ENCODE measurements around the gene CST9. TPM values are rescaled to one million over a fixed set of nuclear protein-coding genes. Genes with fewer than 3 reads are reported as not detected.
"Not testable (repeated sequence)": the region's sequence is repeated elsewhere in the genome, so short reads cannot be mapped to it uniquely, and the experiment has no call there.

CST9 gene
- total RNA-seq, 2 donors from 2014 or later, result not detected

DNA sequence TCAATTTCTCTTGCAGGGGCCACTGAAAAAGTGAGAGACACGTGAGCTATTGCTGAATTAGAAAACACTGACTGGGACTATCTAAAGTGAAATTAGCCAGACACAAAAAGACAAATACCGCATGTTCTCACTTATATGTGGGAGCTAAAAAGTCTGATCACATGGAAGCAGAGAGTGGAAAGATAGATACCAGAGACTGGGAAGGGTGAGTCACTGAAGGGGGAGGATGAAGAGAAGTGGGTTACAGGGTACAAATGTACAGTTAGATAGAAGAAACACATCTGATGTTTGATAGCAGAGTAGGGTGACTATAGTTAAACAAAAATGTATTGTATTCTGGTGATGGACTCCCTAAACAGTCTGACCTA, 18.6 kb upstream of the CST9 start:
- DNase-seq (no peak), ATAC-seq (replicated peaks in 1 of 2) (no peak)
- H3K27me3 Mint-ChIP-seq (ENCODE audit: low read depth), result peaks cover 6% of the 10 kb centered on the region
- no peak overlapping the region for H3K4me3 Mint-ChIP-seq
- no peaks in the 10 kb centered on the region for H3K9me3 Mint-ChIP-seq
- H3K4me1 Mint-ChIP-seq (ENCODE audit: low read depth), result no peaks in the 10 kb centered on the region
- H3K36me3 Mint-ChIP-seq (ENCODE audit: insufficient read depth in 2 of 2), result no peaks in the 10 kb centered on the region
- H3K27ac Mint-ChIP-seq, result no peak overlapping the region

DNA sequence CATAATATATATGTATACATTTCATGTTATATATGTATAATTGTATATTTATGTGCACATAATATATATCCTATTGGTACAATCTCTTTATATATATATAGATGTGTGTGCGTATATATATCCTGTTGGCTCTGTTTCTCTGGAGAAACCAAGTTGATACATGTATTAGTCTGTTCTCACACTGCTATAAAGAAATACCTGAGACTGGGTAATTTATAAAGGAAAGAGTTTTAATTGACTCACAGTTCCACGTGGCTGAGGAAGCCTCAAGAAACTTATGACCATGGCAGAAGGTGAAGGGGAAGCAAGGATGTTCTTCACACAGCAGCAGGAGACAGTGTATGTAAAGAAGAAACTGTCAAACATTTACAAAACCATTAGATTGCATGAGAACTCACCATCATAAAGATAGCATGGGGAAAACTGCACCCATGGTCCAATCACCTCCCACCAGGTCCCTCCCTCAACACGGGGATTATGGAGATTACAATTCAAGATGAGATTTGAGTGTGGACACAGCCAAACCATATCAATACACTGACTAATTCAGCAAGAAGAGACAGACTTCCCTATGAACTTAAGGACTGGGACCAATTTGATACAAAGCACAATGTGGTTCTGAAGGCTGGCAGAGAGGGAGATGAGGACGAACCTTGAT, 18.1 kb upstream of the CST9 start:
- no peaks in the 10 kb centered on the region for H3K9me3 Mint-ChIP-seq
- no peaks in the 10 kb centered on the region for H3K36me3 Mint-ChIP-seq (ENCODE audit: insufficient read depth in 2 of 2)
- DNase-seq (no peak), ATAC-seq (replicated peaks in 1 of 2) (no peak)
- no peaks in the 10 kb centered on the region for H3K4me1 Mint-ChIP-seq (ENCODE audit: low read depth)
- no peak overlapping the region for H3K4me3 Mint-ChIP-seq
- H3K27me3 Mint-ChIP-seq (ENCODE audit: low read depth), result peaks cover 5% of the 10 kb centered on the region
- no peak overlapping the region for H3K27ac Mint-ChIP-seq

GRCh38 chr20:23622839-23623343, 17.2 kb upstream of the CST9 start:
- Mint-ChIP-seq H3K4me1 (ENCODE audit: low read depth) (no peaks in the 10 kb centered on the region), H3K4me3 (peak overlapping the region in 1 of 2 donors; percentile 19), H3K27ac (no peak overlapping the region), H3K9me3 (no peaks in the 10 kb centered on the region), H3K36me3 (ENCODE audit: insufficient read depth in 2 of 2) (no peaks in the 10 kb centered on the region), H3K27me3 (ENCODE audit: low read depth) (peaks cover 10% of the 10 kb centered on the region)
- no peak for DNase-seq
- ATAC-seq (replicated peaks in 1 of 2), result no peak

GRCh38 chr20:23622401-23622800, 16.7 kb upstream of the CST9 start:
- not testable (repeated sequence) for ATAC-seq (replicated peaks in 1 of 2); DNase-seq; H3K36me3 Mint-ChIP-seq (ENCODE audit: insufficient read depth in 2 of 2); H3K27ac Mint-ChIP-seq; H3K9me3 Mint-ChIP-seq; H3K4me1 Mint-ChIP-seq (ENCODE audit: low read depth); H3K4me3 Mint-ChIP-seq
- peaks cover 11% of the 10 kb centered on the region for H3K27me3 Mint-ChIP-seq (ENCODE audit: low read depth)

- H3K27me3 Mint-ChIP-seq (ENCODE audit: low read depth), result peaks cover 11% of the 10 kb centered on the region
- not testable (repeated sequence) for H3K9me3 Mint-ChIP-seq; H3K4me1 Mint-ChIP-seq (ENCODE audit: low read depth); DNase-seq; H3K27ac Mint-ChIP-seq; H3K36me3 Mint-ChIP-seq (ENCODE audit: insufficient read depth in 2 of 2); ATAC-seq (replicated peaks in 1 of 2); H3K4me3 Mint-ChIP-seq
Observed at GRCh38 chr20:23620670-23621386, 15.1 kb upstream of the CST9 start.

- ATAC-seq (replicated peaks in 1 of 2), result no peak
- Mint-ChIP-seq H3K4me1 (ENCODE audit: low read depth) (no peaks in the 10 kb centered on the region), H3K9me3 (no peaks in the 10 kb centered on the region), H3K27ac (no peak overlapping the region), H3K27me3 (ENCODE audit: low read depth) (peaks cover 19% of the 10 kb centered on the region), H3K36me3 (ENCODE audit: insufficient read depth in 2 of 2) (no peaks in the 10 kb centered on the region), H3K4me3 (no peak overlapping the region)
- DNase-seq, result no peak
Observed at GRCh38 chr20:23614163-23614562, 8.4 kb upstream of the CST9 start.

DNA sequence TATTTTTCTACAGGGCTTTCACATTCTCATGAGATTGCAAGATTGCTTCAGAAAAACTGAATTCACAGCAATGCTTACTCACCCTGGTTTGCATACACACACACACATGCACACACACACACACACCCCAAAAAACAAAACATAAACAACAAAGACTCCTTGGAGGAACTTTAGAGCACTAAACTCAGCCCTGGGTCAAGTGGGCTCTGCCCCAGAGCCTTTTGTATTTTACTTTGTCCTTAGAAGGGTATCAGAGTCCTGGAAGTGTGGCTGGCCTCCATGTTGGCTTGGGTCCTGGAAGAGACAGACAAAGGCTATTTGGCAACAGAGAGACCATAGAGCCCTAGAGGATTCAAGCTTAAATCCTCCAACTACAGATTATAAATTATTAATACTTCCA, 8.0 kb upstream of the CST9 start:
- no peaks in the 10 kb centered on the region for H3K9me3 Mint-ChIP-seq
- peaks cover 17% of the 10 kb centered on the region for H3K27me3 Mint-ChIP-seq (ENCODE audit: low read depth)
- H3K27ac Mint-ChIP-seq, result no peak overlapping the region
- ATAC-seq (replicated peaks in 1 of 2), result no peak
- H3K4me3 Mint-ChIP-seq, result no peak overlapping the region
- no peak for DNase-seq
- H3K36me3 Mint-ChIP-seq (ENCODE audit: insufficient read depth in 2 of 2), result no peaks in the 10 kb centered on the region
- H3K4me1 Mint-ChIP-seq (ENCODE audit: low read depth), result no peaks in the 10 kb centered on the region

- Mint-ChIP-seq H3K27ac (no peak overlapping the region), H3K4me1 (ENCODE audit: low read depth) (no peaks in the 10 kb centered on the region), H3K9me3 (no peaks in the 10 kb centered on the region), H3K27me3 (ENCODE audit: low read depth) (peaks cover 8% of the 10 kb centered on the region), H3K4me3 (no peak overlapping the region), H3K36me3 (ENCODE audit: insufficient read depth in 2 of 2) (no peaks in the 10 kb centered on the region)
- ATAC-seq (replicated peaks in 1 of 2), result no peak
- no peak for DNase-seq
Observed at GRCh38 chr20:23612396-23612795, 6.7 kb upstream of the CST9 start.

DNA sequence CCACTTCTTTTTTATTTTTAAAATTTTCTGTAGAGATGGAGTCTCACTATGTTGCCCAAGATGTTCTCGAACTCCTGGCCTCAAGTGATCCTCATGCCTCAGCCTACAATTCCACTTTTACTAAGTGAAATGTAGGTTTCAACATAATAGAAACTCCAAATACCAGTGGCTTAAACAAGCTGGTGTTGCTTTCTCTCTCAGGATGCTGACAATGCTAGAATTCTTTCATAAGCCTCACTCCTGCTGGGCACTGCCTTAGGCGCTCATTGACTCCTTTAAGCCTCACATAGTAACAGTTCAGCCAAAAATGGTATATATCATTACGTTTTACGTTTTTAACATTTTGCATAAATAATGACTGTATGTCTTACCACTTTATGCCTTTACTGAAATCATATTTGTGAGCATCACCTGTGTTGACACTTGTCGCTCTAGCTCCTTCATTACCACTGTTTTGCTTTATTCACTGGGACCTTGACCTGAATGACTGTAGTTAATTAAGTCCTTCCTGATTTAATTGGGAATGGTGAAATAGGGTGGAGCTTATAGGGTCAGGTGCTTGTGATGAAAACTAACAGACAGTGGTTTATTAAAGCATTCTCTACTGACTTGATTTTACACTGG, 3.9 kb upstream of the CST9 start:
- Mint-ChIP-seq H3K36me3 (ENCODE audit: insufficient read depth in 2 of 2) (no peaks in the 10 kb centered on the region), H3K9me3 (no peaks in the 10 kb centered on the region), H3K4me3 (no peak overlapping the region), H3K27ac (no peak overlapping the region), H3K4me1 (ENCODE audit: low read depth) (peaks cover 4% of the 10 kb centered on the region), H3K27me3 (ENCODE audit: low read depth) (peaks cover 8% of the 10 kb centered on the region)
- no peak for DNase-seq
- ATAC-seq (replicated peaks in 1 of 2), result no peak

GRCh38 chr20:23608251-23608846, 2.6 kb upstream of the CST9 start:
- Mint-ChIP-seq H3K36me3 (ENCODE audit: insufficient read depth in 2 of 2) (no peaks in the 10 kb centered on the region), H3K4me3 (no peak overlapping the region), H3K27ac (no peak overlapping the region), H3K9me3 (no peaks in the 10 kb centered on the region), H3K27me3 (ENCODE audit: low read depth) (peaks cover 16% of the 10 kb centered on the region), H3K4me1 (ENCODE audit: low read depth) (peaks cover 4% of the 10 kb centered on the region)
- ATAC-seq (replicated peaks in 1 of 2) (no peak), DNase-seq (no peak)

DNA sequence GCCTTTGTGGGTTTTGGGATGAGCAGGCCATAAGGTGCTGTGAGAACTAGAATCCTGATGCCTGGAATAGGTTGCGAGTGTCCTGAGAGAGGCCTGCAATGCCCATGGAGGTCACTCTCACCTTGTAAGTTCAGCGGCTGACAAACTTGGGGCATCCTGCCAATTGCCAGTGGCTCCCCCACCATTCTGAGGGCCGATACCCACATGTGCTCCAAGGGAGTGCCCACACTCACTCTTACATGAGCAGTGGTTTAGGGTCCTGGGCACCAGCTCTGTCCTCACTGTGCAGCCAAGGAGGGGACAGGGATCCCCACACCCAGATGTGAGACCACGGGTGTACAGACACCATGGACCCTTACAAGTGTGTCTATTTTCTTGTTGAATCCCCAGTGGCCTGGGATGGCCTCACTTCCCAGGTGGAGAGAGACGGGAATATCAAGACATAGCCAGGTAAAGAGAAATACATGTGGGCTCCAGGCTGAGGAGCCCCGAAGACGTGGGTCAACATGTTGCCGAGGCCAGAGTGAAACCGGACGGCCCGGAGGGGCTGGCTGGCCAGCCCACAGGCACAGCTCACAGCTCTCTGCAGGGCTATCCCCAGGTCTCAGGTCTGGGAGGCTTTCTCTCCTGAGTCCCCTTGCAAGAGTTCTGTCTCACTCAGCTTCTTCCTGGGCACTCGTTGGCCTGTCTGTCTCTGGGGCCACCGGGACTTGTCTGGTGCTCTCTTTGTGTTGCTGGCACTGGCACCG, 2.0 kb upstream of the CST9 start:
- Mint-ChIP-seq H3K36me3 (ENCODE audit: insufficient read depth in 2 of 2) (no peaks in the 10 kb centered on the region), H3K27me3 (ENCODE audit: low read depth) (peaks cover 16% of the 10 kb centered on the region), H3K27ac (no peak overlapping the region), H3K9me3 (no peaks in the 10 kb centered on the region), H3K4me1 (ENCODE audit: low read depth) (peaks cover 4% of the 10 kb centered on the region), H3K4me3 (no peak overlapping the region)
- ATAC-seq (replicated peaks in 1 of 2) (no peak), DNase-seq (no peak)

DNA sequence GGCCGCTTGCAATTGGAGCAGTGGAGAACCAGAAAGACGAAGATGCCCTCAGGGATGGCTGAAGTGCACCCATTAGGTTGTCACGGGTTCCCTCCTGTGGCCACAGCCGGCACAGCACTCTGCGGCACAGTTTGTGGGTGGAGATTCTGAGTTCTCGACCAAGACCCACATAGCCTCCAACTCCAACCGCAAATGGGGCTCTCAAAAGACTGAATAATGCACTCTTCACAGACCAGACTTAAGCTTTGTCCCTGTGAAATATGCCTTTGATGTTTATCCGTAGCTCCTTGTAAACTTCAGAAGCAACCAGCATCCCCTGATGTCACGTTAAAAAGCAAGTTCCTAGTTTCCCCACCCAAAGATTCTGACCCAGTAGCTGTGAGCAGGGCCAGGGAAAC, 934 bp upstream of the CST9 start:
- Mint-ChIP-seq H3K4me1 (ENCODE audit: low read depth) (peaks cover 4% of the 10 kb centered on the region), H3K27me3 (ENCODE audit: low read depth) (peaks cover 16% of the 10 kb centered on the region), H3K27ac (no peak overlapping the region), H3K9me3 (no peaks in the 10 kb centered on the region), H3K36me3 (ENCODE audit: insufficient read depth in 2 of 2) (no peaks in the 10 kb centered on the region), H3K4me3 (no peak overlapping the region)
- peak; percentile 72 to 74 for DNase-seq
- ATAC-seq (replicated peaks in 1 of 2), result peak; percentile 82 to 86

DNA sequence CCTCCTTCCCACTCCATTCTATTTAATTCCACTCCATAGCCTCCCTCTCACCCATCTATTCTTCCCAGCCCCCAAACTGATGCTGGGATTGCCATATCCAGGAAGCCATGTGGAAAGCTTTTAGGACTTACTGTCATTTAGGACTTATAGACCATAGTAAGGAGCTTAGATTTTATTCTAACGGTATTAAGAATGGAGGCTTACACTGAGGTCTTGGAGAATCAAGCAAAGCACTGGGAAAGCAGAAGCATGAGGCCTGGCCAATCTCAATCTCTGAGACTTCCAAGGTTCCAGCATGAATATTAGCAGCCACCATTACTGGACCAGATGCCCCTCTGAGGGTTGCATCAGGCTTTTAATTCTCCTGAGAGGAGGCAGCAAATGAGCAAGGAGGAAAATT, 1.4 kb downstream of the CST9 start:
- Mint-ChIP-seq H3K4me3 (no peak overlapping the region), H3K27me3 (ENCODE audit: low read depth) (peaks cover 8% of the 10 kb centered on the region), H3K4me1 (ENCODE audit: low read depth) (peaks cover 4% of the 10 kb centered on the region), H3K9me3 (no peaks in the 10 kb centered on the region), H3K27ac (no peak overlapping the region), H3K36me3 (ENCODE audit: insufficient read depth in 2 of 2) (no peaks in the 10 kb centered on the region)
- no peak for DNase-seq
- ATAC-seq (replicated peaks in 1 of 2), result no peak
